Activated gamma-delta T cell (primary cell): ENCODE data around the gene YTHDF1.
A peak's percentile ranks its signal among the peaks of the same experiment; 100 is the strongest.
"Not testable (repeated sequence)": the region's sequence is repeated elsewhere in the genome, so short reads cannot be mapped to it uniquely, and the experiment has no call there.

Experiments used
- DNase-seq: peaks from one replicate; lab custom pipeline; 2025; lab: John Stamatoyannopoulos, UW
- total RNA-seq, 2 donors: gene quantifications; one replicate each; lab custom pipeline; 2026; lab: John Stamatoyannopoulos, UW

The YTHDF1 gene
- 60.8 to 62.6 reads per million in 2 donors for total RNA-seq

DNA sequence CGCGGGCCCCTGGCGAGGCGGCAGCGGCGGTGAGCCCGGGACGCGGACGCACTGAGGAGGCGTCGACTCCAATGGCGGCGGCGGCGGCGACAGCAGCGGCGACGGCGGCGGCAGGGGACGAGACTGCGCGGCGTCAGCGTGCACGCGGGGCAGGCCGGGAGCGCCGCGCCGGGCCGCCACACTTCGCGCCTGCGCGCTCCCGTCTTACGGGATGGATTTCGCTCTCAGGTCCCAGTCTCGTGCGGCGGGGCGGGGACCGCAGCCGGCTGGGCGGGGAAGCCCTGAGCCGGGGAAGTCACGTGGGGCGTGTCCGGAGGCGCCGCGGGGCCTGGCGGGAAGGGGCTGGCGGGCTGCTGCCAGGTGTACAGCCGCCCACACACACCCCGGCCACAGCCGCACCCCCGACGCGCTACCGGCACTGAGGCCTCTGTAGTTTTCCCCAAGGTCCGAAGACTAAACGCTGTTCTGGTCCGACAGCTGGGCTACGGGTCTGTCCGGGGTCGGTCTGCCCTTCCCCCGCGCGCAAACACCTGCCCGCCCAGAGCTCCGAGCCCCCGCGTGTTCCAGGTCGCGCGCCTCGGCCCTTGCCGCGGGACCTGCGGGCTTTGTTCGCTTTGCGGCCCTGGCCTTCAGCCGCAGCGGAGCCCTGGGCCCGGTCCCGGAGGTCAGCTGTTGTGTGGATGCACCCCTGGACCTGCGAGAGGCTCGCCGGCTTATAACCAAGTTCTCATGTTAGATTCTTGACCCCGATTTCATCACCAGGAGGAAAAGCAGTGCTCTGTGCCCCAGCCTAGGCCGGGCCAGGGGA, at the start of gene YTHDF1:
Gene YTHDF1, minus strand, starts transcription at position 91 of the 808 bp plus-strand sequence. CDS start 239 bp downstream, outside the sequence.
- peak; percentile 95 for DNase-seq

- DNase-seq: no peak
These were observed 48.6 kb upstream of the YTHDF1 start for GRCh38 chr20:63264519-63264918.

DNA sequence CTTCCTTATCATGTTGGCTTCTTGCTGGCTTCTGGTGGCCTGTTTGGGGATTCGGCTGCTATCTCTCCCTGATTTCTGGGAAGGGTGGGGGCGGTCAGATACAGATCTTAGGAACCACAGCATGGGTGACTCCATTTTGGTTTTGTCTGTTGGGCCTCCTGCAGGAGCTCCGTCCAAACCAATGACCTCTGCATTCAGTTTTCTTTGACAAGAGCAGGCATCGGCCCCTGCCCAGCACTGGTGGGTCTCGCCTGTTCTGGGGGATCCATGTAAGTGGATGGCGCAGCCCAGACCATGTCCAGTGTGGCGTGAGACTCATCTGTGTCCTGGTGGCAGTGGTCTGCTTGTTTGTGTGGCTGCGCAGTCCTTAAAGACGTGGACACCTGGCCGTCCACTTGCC, 48.1 kb upstream of the YTHDF1 start:
- DNase-seq: no peak

GRCh38 chr20:63262836-63263235, 46.9 kb upstream of the YTHDF1 start:
- DNase-seq: no peak

DNA sequence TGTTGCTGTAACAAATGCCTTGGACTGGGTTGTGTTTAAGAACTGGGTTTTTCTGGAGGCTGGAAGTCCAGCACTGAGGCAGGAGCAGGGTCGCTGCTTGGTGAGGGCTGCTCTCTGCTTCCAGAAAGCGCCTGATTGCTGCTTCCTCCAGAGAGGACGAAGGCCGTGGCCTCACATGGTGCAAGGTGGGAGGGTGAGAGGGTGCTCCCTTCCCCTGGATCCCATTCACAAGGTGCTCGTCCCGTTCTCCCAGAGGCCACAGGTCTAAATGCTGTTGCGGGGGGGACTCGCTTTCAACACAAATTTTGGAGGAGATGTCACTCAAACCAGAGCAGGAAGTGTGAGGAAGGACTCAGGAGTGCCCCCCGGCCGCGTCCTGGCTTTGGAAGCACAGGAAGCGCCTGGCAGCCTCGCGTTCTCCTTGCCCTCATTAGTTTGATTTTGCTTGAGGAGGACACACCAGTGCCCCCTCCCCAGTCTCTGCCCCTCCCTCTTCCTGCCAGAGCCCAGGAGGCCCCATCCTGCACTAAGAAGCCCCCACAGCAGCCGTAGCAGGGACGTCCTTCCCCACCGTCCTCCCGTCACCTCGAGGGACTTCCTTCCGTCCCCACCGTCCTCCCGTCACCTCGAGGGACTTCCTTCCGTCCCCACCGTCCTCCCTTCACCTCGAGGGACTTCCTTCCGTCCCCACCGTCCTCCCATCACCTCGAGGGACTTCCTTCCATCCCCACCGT, 46.0 kb upstream of the YTHDF1 start:
- DNase-seq: no peak

GRCh38 chr20:63261060-63261794, 45.3 kb upstream of the YTHDF1 start:
- DNase-seq: no peak

DNA sequence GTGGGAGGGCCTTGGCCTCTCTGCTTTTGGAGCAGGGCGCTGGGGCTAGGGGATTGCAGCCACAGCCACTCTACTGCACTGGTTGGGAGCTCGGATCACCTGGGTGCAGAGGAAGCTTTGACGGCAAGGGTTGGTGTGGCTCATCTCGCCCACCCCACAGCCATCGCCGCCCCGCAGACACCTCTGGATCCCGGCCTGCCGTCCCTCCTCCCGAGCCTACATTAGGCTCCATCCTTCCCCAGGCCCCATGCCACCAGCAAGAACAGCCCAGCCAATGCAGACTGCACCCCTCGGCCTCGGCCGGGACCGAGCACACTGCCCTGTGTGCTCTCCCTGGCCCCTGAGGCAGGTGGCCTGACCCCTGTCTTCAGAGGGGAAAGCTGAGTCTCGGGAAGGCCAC, 44.6 kb upstream of the YTHDF1 start:
- no peak for DNase-seq

DNA sequence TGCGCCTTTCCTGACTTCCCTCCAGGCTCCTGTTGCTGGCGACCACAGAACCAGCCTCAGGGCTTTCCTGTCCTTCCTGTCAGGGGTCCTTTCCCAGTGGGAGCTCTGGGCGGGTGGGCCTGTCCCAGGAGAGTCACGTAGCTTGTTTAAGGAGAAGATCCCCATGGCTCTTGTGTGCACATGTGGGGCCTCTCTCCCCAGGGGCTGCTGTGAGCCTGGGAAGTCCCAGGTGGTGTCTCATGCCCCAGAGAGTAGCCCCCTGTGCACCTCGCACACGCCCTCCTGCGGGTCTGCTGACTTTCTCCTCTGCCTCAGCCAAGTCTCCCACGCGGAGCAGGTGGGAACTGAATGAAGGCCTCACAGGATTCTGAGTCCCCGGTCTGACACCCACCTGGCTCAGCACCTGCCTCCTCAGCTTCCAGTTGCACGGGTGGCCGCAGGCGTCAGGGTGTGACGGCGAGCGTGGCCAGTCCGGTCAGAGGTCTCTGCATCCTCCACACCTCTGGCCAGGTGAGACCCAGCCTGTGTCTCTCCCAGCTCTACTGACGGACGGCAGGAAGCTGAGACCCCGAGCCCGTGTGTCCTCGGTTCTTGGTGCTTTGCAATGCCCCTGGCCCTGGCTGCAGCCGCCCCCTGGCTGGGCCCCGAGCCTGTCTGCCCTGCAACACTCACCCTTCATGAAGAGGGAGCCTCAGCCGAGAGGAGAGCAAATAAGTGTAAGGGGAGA, 44.0 kb upstream of the YTHDF1 start:
- no peak for DNase-seq

GRCh38 chr20:63258781-63259180, 42.9 kb upstream of the YTHDF1 start:
- DNase-seq: no peak

GRCh38 chr20:63257629-63258028, 41.7 kb upstream of the YTHDF1 start:
- DNase-seq: no peak

DNA sequence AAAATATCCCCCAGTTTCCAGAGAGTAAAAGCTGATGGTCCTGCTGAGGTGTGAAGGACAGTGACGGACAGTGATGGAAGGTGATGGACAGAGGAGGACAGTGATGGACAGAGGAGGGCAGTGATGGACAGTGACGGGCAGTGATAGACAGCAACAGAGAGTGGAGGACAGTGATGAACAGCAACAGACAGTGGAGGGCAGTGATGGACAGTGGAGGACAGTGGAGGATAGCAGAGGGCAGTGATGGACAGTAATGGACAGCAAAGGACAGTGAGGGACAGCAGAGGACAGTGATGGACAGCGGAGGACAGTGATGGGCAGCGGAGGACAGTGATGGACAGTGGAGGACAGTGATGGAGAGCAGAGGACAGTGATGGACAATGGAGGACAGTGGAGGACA, 41.0 kb upstream of the YTHDF1 start:
- no peak for DNase-seq

DNA sequence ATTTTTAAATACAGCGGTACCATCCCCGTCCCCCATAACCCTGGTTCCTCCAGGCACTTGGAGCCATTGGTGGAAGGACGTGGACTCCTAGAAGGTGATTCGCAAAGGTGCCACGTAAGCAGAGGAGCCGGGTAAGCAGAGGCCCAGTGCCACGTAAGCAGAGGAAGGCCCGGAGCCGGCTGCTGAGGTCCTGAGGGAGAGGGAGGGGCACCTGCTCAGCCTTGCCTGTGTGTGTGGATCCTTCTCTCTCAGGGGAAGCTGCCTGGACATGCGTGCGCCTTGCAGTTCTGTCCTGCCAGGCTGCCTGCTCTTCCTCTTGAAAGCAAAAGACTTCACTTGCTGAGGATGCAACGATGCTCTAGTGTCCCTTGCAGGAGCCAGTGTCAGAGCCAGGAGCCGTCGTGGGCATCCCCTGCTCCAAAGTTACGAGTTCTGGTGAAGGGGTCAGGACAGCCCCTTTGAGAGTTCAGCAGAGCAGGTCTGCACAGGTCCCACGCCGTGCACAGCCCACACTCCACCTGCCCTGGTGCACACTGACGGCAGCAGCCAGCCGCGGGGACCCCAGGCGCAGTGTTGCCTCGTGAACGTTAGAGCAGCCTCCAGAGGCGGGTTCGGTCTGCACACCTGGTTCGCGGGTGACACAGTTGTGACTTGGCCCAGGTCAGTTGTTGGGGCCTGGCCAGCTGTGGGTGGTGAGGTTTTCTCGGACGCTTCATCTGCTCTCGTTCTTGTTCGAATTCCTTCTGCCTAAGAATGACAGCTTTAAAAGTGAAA, 40.2 kb upstream of the YTHDF1 start:
- no peak for DNase-seq

- no peak for DNase-seq
These were observed 38.9 kb upstream of the YTHDF1 start for GRCh38 chr20:63254606-63255384.

DNA sequence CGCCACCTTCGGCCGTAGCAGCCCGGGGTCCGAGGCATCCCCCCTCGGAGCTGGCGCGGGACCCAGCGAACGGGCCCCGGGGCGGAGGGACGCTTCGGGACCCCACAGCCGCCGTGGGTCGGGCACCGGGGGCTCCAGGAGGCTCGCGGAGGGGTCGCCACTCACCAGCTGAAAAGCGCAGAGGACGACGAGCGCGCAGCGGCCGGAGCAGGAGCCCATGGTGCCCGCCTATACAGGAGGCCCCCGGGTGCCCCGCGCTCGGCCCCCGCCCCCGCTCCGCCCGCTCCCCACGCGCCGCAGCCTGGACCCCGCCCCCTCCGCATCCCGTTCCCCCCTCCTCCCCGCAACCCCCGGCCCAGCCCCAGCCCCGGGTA, 38.3 kb upstream of the YTHDF1 start, which contains the start of gene NKAIN4:
Gene NKAIN4, minus strand, starts transcription at position 232 of the 374 bp plus-strand sequence. Its CDS starts 13 bp downstream, at position 219.
- no peak for DNase-seq

DNA sequence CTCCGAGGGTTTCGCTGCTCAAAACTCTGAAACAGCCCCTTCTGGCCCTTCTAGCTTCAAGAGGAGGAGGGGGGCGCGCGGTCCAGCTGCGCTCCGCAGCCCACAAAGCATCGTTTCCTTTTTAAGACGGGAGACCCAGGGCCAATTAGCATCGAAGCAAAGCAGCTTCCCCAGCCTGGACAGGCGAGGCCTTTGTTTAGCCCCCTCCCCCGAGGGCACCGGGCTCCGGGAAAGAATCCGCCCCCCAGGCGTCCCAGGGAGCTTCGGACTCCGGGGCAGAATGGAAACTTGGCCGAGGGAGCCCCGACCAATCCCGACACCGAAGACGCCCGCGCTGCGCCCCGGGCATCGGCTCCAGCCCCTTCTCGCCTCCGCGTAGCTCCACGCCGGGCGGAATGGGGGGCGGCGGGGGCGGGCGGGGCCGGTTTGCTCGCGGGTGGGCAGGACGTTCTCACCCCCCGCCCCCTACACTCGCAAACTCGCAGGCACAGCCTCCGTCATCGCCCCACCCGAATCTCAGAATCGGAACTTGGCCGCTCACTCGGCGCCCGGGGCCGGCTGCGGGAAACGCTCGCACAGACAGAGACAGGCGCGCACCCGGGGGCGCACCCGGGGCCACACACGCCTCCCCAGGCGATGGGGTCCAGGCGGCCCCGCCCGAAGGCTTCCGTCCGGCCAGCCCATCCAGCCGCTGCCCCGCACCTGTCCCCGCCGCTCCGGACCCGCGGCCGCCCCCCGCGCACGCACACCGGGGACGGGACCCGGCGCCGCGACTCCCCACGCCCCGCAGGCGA, 37.7 kb upstream of the YTHDF1 start:
- no peak for DNase-seq

DNA sequence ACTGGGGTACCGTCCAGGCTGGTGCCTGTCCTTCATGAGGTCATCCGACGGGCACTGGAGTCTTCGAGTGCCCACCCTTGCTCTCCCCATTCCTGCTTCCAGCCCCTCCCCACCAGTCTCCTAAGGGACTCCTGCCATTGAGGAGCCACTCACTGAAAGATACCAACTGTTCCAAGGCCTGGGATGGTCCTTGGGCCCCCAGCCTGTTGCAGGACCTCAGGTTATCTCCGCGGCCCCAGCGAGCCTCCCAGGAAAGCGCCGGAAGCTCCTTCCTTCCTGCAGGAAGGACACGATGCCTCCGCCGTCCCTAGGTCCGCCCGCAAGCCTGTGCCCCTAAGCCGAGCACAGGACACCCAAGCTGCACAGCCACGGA, 37.1 kb upstream of the YTHDF1 start:
- no peak for DNase-seq

DNA sequence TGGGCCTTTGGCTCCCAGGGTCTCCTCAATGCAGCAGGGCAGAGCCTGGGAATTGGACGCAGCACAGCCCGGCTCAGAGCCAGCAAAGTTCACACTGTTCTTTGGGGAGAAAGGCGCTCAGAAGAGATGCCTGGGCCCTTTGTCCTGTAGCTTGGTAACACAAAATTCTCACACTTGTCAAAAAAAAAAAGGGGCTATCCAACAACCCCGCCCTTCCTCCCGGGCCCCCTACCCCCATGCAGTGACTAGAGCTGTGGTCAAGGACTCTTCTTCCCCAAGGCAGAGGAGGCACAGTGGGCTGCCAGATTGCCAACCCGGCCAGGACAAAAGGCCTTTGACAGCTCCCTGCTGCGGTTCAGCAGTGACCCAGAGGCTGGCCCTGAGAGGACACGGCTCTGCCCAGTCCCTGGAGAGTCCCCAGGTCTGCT, 36.4 kb upstream of the YTHDF1 start:
- DNase-seq: no peak

DNA sequence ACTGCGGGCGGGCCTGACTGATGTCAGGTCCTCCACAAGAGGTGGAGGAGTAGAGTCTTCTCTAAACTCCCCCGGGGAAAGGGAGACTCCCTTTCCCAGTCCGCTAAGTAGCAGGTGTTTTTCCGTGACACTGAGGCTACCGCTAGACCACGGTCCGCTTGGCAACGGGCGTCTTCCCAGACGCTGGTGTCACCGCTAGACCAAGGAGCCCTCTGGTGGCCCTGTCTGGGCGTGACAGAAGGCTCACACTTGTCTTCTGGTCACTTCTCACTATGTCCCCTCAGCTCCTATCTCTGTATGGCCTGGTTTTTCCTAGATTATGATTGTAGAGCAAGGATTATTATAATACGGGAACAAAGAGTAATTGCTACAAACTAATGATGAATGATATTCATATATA, 35.4 kb upstream of the YTHDF1 start:
- DNase-seq: not testable (repeated sequence)

- no peak for DNase-seq
These were observed 34.0 kb upstream of the YTHDF1 start for GRCh38 chr20:63249891-63250290.
